HepG2 (cell line): ENCODE measurements around the gene RGMA.

ENCODE experiments used
- CTCF ChIP-seq: sonication (generic); formaldehyde crosslinking; IDR thresholded peaks from 2 replicates; pipeline ENCODE4 v1.5.0; 2020; ENCODE audit warnings: mild to moderate bottlenecking, missing genetic modification reagents, moderate library complexity
- EZH2 ChIP-seq: conservative IDR thresholded peaks from 2 replicates; pipeline ENCODE4 v1.6.1; 2012; ENCODE audit warnings: mild to moderate bottlenecking, low read depth, low read length, moderate library complexity
- IRF1 ChIP-seq: sonication (generic); formaldehyde crosslinking; IDR thresholded peaks from 2 replicates; pipeline ENCODE4 v1.4.0; 2020; ENCODE audit warnings: low read depth, mild to moderate bottlenecking, missing genetic modification reagents
- KDM1A ChIP-seq: IDR thresholded peaks from 2 replicates; pipeline ENCODE4 v1.6.1; 2016; ENCODE audit warnings: missing compliant biosample characterization
- MEIS2 ChIP-seq: sonication (generic); formaldehyde crosslinking; IDR thresholded peaks from 2 replicates; pipeline ENCODE4 v1.9.0; 2021; ENCODE audit warnings: mild to moderate bottlenecking, missing genetic modification reagents
- NPAS2 ChIP-seq: sonication (generic); formaldehyde crosslinking; IDR thresholded peaks from 2 replicates; pipeline ENCODE4 v1.8.0; 2022; ENCODE audit warnings: mild to moderate bottlenecking, missing genetic modification reagents, borderline replicate concordance
- PHF8 ChIP-seq: sonication (generic); formaldehyde crosslinking; IDR thresholded peaks from 2 replicates; pipeline ENCODE4 v1.5.0; 2020; ENCODE audit warnings: missing genetic modification reagents
- POLR2A ChIP-seq, 2 experiments: IDR thresholded peaks; 2 replicates each; pipeline ENCODE4 v1.6.1; 2011; ENCODE audit warnings: low read depth in 2 of 2, low read length in 2 of 2, mild to moderate bottlenecking in 1 of 2, moderate library complexity in 1 of 2; ENCODE audit not compliant: insufficient read depth in 1 of 2
- ZMYM2 ChIP-seq: sonication (generic); formaldehyde crosslinking; IDR thresholded peaks from 2 replicates; pipeline ENCODE4 v1.8.0; 2022; ENCODE audit warnings: mild to moderate bottlenecking, missing genetic modification reagents
- ZNF567 ChIP-seq: sonication (generic); formaldehyde crosslinking; IDR thresholded peaks from 2 replicates; pipeline ENCODE4 v1.8.1; 2023; ENCODE audit warnings: mild to moderate bottlenecking, missing genetic modification reagents, borderline replicate concordance
- ZNF747 ChIP-seq: sonication (generic); formaldehyde crosslinking; IDR thresholded peaks from 2 replicates; pipeline ENCODE4 v1.8.1; 2023; ENCODE audit warnings: missing genetic modification reagents, mild to moderate bottlenecking, borderline replicate concordance
- ZXDC ChIP-seq: sonication (generic); formaldehyde crosslinking; IDR thresholded peaks from 2 replicates; pipeline ENCODE4 v1.5.0; 2020; ENCODE audit warnings: mild to moderate bottlenecking, missing genetic modification reagents
- TF ChIP-seq, protein P1 (sequence below), 2 experiments: IDR thresholded peaks; 2 replicates each; pipeline ENCODE4 v1.6.1; 2011 to 2012; ENCODE audit warnings: low read length in 2 of 2, borderline replicate concordance in 1 of 2, low read depth in 1 of 2, mild to moderate bottlenecking in 1 of 2, moderate library complexity in 1 of 2
- TF ChIP-seq, protein P2 (sequence below): sonication (generic); formaldehyde crosslinking; IDR thresholded peaks from 2 replicates; pipeline ENCODE4 v1.4.0; 2020; ENCODE audit warnings: missing genetic modification reagents, mild to moderate bottlenecking, borderline replicate concordance

- no peak for TF ChIP-seq KDM1A
- TF ChIP-seq EZH2: no peak
- TF ChIP-seq ZXDC: no peak
- TF ChIP-seq ZMYM2 (CRISPR knock-in tag): no peak
- TF ChIP-seq, protein P1, sequence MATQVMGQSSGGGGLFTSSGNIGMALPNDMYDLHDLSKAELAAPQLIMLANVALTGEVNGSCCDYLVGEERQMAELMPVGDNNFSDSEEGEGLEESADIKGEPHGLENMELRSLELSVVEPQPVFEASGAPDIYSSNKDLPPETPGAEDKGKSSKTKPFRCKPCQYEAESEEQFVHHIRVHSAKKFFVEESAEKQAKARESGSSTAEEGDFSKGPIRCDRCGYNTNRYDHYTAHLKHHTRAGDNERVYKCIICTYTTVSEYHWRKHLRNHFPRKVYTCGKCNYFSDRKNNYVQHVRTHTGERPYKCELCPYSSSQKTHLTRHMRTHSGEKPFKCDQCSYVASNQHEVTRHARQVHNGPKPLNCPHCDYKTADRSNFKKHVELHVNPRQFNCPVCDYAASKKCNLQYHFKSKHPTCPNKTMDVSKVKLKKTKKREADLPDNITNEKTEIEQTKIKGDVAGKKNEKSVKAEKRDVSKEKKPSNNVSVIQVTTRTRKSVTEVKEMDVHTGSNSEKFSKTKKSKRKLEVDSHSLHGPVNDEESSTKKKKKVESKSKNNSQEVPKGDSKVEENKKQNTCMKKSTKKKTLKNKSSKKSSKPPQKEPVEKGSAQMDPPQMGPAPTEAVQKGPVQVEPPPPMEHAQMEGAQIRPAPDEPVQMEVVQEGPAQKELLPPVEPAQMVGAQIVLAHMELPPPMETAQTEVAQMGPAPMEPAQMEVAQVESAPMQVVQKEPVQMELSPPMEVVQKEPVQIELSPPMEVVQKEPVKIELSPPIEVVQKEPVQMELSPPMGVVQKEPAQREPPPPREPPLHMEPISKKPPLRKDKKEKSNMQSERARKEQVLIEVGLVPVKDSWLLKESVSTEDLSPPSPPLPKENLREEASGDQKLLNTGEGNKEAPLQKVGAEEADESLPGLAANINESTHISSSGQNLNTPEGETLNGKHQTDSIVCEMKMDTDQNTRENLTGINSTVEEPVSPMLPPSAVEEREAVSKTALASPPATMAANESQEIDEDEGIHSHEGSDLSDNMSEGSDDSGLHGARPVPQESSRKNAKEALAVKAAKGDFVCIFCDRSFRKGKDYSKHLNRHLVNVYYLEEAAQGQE (IDR thresholded peaks at IDR 0.05; ENCODE audit: borderline replicate concordance in 1 of 2, low read depth in 1 of 2, low read length in 2 of 2): no peak
- no peak for TF ChIP-seq ZNF567 (CRISPR knock-in tag)
- TF ChIP-seq CTCF (CRISPR knock-in tag): no peak
- TF ChIP-seq, protein P2, sequence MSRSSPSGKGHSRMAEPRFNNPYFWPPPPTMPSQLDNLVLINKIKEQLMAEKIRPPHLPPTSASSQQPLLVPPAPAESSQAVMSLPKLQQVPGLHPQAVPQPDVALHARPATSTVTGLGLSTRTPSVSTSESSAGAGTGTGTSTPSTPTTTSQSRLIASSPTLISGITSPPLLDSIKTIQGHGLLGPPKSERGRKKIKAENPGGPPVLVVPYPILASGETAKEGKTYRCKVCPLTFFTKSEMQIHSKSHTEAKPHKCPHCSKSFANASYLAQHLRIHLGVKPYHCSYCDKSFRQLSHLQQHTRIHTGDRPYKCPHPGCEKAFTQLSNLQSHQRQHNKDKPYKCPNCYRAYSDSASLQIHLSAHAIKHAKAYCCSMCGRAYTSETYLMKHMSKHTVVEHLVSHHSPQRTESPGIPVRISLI (CRISPR knock-in tag): no peak
- TF ChIP-seq POLR2A (IDR thresholded peaks at IDR 0.05; ENCODE audit: insufficient read depth in 1 of 2, low read depth in 2 of 2, low read length in 2 of 2): no peak
- no peak for TF ChIP-seq PHF8 (CRISPR knock-in tag)
- no peak for TF ChIP-seq NPAS2 (CRISPR knock-in tag)
- no peak for TF ChIP-seq MEIS2 (CRISPR knock-in tag)
- no peak for TF ChIP-seq ZNF747 (CRISPR knock-in tag)
- TF ChIP-seq IRF1 (CRISPR knock-in tag): no peak
Observed at GRCh38 chr15:93060336-93061248, 28.4 kb downstream of the RGMA start.
